Thyroid gland (tissue), 4 donors: Measurements from ENCODE around the gene CCL13. TPM values are rescaled to one million over a fixed set of nuclear protein-coding genes. Genes with fewer than 3 reads are reported as not detected.

Source experiments
- DNase-seq, 2 donors: peaks; one replicate each; pipeline ENCODE4 v3.0.0-alpha.2; 2019
- H3K27ac ChIP-seq, 3 donors: fragments of 200-600 bp; sonication (generic); 1 replicate in 2 of 3; 2 replicates in 1 of 3; pipeline ENCODE4 v1.5.1; 2016 to 2019; ENCODE audit warnings: mild to moderate bottlenecking in 1 of 3, moderate library complexity in 1 of 3
- H3K27me3 ChIP-seq: fragments of 200-600 bp; sonication (generic); one replicate; pipeline ENCODE4 v1.5.1; 2019
- H3K36me3 ChIP-seq, 2 donors: fragments of 200-600 bp; sonication (generic); one replicate each; pipeline ENCODE4 v1.5.1; 2016 to 2019
- H3K4me1 ChIP-seq, 2 donors: fragments of 200-600 bp; sonication (generic); one replicate each; pipeline ENCODE4 v1.5.1; 2017 to 2019
- H3K4me3 ChIP-seq, 3 donors: fragments of 200-600 bp; sonication (generic); replicated peaks in 1 of 3; 1 replicate in 2 of 3; 2 replicates in 1 of 3; pipeline ENCODE4 v1.5.1; 2016; ENCODE audit warnings: mild to moderate bottlenecking in 1 of 3
- H3K9me3 ChIP-seq: fragments of 200-600 bp; sonication (generic); one replicate; pipeline ENCODE4 v1.5.1; 2017
- POLR2A ChIP-seq, 2 donors: fragments of 450-650 bp; IDR thresholded peaks; one replicate each; pipeline ENCODE4 v1.6.1; 2017; ENCODE audit warnings: antibody characterized with exemption in 2 of 2, mild to moderate bottlenecking in 2 of 2, moderate library complexity in 1 of 2
- WGBS, 2 donors: methylation state at CpG; one replicate each; pipeline ENCODE4 v1.1.5; 2017; 5-methylcytosine and 5-hydroxymethylcytosine counted together
- intact Hi-C: fragments of 100-400 bp; cut with DNase I; formaldehyde crosslinking; loops from one replicate; pipeline ENCODE4 v1.15.1; 2023
- total RNA-seq, 4 donors: library from RNA; depleted of rRNA; stranded (reverse); fragments of >200 nt; gene quantifications; one replicate each; pipeline ENCODE4 v1.2.3, GENCODE V29; 2016
- TF ChIP-seq, protein P1 (sequence below), 6 experiments: fragments of 200-600 bp in 3 of 6; fragments of 450-650 bp in 3 of 6; sonication (generic) in 3 of 6; IDR thresholded peaks; one replicate each; pipeline ENCODE4 v1.5.1; 2016 to 2019; ENCODE audit warnings: antibody characterized with exemption in 6 of 6, mild to moderate bottlenecking in 2 of 6, inconsistent platforms in 1 of 6, moderate library complexity in 1 of 6

The CCL13 gene
- total RNA-seq, 4 donors from 2014 or later, result 1.2 to 3.2 (median 1.6) TPM

DNA sequence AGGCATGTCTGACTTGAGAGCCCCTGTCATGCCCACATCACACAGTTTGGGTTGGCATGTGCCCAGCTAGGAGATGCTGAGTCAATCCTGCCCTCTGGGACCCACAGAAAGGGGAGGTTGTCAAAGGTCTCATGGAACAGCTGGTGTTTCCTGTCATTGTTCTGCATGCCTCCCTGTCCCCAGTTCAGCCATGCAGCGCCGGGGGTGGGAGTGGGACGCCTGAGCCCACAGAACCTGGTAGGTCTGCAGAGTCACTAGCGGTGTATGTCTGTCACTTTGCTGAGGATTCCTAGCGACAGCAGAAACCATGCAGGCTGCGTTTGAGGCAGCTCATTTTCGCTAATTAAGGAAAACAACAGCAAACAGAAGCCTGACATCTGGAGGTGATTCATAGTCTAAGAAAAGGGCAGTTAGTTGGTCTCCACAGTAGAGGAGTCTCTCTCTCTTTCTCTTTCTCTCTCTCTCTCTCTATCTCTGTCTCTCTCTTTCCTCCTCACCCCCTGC lies 26.4 kb downstream of the CCL13 start:
- H3K4me1 ChIP-seq, result no peaks in the 10 kb centered on the region
- TF ChIP-seq POLR2A (IDR thresholded peaks at IDR 0.05), result no peak
- TF ChIP-seq, protein P1, sequence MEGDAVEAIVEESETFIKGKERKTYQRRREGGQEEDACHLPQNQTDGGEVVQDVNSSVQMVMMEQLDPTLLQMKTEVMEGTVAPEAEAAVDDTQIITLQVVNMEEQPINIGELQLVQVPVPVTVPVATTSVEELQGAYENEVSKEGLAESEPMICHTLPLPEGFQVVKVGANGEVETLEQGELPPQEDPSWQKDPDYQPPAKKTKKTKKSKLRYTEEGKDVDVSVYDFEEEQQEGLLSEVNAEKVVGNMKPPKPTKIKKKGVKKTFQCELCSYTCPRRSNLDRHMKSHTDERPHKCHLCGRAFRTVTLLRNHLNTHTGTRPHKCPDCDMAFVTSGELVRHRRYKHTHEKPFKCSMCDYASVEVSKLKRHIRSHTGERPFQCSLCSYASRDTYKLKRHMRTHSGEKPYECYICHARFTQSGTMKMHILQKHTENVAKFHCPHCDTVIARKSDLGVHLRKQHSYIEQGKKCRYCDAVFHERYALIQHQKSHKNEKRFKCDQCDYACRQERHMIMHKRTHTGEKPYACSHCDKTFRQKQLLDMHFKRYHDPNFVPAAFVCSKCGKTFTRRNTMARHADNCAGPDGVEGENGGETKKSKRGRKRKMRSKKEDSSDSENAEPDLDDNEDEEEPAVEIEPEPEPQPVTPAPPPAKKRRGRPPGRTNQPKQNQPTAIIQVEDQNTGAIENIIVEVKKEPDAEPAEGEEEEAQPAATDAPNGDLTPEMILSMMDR (IDR thresholded peaks at IDR 0.05), result no peak
- no peak overlapping the region for H3K4me3 ChIP-seq
- intact Hi-C loops, result no loop called here
- H3K36me3 ChIP-seq, result no peaks in the 10 kb centered on the region
- H3K9me3 ChIP-seq, result no peaks in the 10 kb centered on the region
- no peaks in the 10 kb centered on the region for H3K27me3 ChIP-seq
- H3K27ac ChIP-seq, result no peak overlapping the region
- no peak for DNase-seq
- WGBS, 2 donors, result 22 to 38% methylated on average over 3 to 7 of the region's 7 CpGs

- Histone ChIP-seq H3K36me3 (no peaks in the 10 kb centered on the region), H3K9me3 (no peaks in the 10 kb centered on the region), H3K27me3 (no peaks in the 10 kb centered on the region), H3K4me3 (no peak overlapping the region), H3K27ac (no peak overlapping the region), H3K4me1 (no peaks in the 10 kb centered on the region)
- intact Hi-C loops, result no loop called here
- no peak for TF ChIP-seq POLR2A (IDR thresholded peaks at IDR 0.05)
- TF ChIP-seq, protein P1 (IDR thresholded peaks at IDR 0.05), result no peak
- DNase-seq, result no peak
- WGBS, 2 donors, result 76 to 81% methylated on average over 3 of the region's 3 CpGs
Measured at GRCh38 chr17:34383216-34383615, 26.9 kb downstream of the CCL13 start.

DNA sequence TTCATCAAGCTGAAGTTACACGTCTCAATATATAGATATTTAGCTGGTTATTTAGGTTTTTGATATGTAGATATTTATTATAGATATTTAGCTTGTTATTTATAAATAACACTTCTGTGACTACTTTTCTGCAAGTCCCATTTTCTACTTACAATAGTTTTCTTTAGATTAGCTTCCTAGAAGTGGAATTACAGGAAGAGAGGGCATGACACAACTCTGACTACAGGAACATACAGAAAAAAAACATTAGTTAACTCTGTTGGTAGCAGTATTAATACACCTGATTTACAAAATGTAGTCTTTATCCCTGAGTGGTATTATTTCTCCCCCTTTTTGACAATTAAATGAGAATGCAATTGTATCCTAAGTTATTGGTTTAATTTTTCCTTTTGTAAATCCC lies 28.0 kb downstream of the CCL13 start:
- intact Hi-C loops, result no loop called here
- H3K27me3 ChIP-seq, result no peaks in the 10 kb centered on the region
- H3K4me1 ChIP-seq, result no peaks in the 10 kb centered on the region
- H3K36me3 ChIP-seq, result no peaks in the 10 kb centered on the region
- H3K9me3 ChIP-seq, result no peaks in the 10 kb centered on the region
- DNase-seq, result no peak
- no peak overlapping the region for H3K27ac ChIP-seq
- no peak overlapping the region for H3K4me3 ChIP-seq
- 82 to 94% methylated on average over 1 of the region's 1 CpG for WGBS, 2 donors
- TF ChIP-seq POLR2A (IDR thresholded peaks at IDR 0.05), result no peak
- TF ChIP-seq, protein P1 (IDR thresholded peaks at IDR 0.05), result no peak

GRCh38 chr17:34384822-34385605 lies 28.7 kb downstream of the CCL13 start:
- H3K36me3 ChIP-seq, result no peaks in the 10 kb centered on the region
- no peak overlapping the region for H3K27ac ChIP-seq
- no peak for TF ChIP-seq POLR2A (IDR thresholded peaks at IDR 0.05)
- TF ChIP-seq, protein P1 (IDR thresholded peaks at IDR 0.05), result no peak
- no peaks in the 10 kb centered on the region for H3K4me1 ChIP-seq
- no peaks in the 10 kb centered on the region for H3K27me3 ChIP-seq
- intact Hi-C loops, result no loop called here
- H3K4me3 ChIP-seq, result no peak overlapping the region
- no peaks in the 10 kb centered on the region for H3K9me3 ChIP-seq
- DNase-seq, result no peak
- WGBS, 2 donors, result 82 to 83% methylated on average over 9 of the region's 9 CpGs

DNA sequence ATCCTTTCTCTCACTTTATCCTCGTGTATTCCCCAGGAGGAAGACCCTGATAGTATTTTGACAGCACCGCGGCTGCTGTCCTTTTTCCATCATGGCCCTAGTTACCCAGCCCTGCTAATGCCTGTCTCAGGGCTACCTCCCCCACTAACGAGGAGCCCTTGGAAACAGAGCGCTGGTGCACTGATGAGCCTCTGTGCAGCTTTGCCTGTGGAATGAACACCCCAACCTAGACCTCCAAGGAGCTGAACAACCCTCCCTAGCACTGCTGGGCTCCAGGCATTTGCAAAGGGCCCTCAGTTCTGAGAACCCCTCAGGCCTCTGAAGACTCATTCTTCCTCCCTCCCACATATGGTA lies 30.0 kb downstream of the CCL13 start:
- no peak for DNase-seq
- Histone ChIP-seq H3K4me3 (no peak overlapping the region), H3K27me3 (no peaks in the 10 kb centered on the region), H3K27ac (no peak overlapping the region), H3K36me3 (no peaks in the 10 kb centered on the region), H3K4me1 (no peaks in the 10 kb centered on the region), H3K9me3 (no peaks in the 10 kb centered on the region)
- no peak for TF ChIP-seq POLR2A (IDR thresholded peaks at IDR 0.05)
- TF ChIP-seq, protein P1 (IDR thresholded peaks at IDR 0.05), result no peak
- WGBS, 2 donors, result 84 to 88% methylated on average over 5 of the region's 5 CpGs
- intact Hi-C loops, result no loop called here
